BJ (cell line): Measurements from ENCODE around the gene MUC13. TPM values are rescaled to one million over a fixed set of nuclear protein-coding genes. Genes with fewer than 3 reads are reported as not detected.

Experiments used
- CTCF ChIA-PET: fragments of 350-600 bp; formaldehyde crosslinking; extraction: SDS; loops from one replicate; lab custom pipeline; 2021; ENCODE audit warnings: antibody characterized with exemption, inconsistent platforms; lab: Yijun Ruan, JAX
- POLR2A ChIA-PET: fragments of 300-600 bp; sonication (Branson Sonifier 250); formaldehyde crosslinking; extraction: SDS; loops from one replicate; lab custom pipeline; 2021; ENCODE audit warnings: antibody characterized with exemption; lab: Charles Lee
- DNase-seq: peaks from one replicate; pipeline ENCODE4 v3.0.0-alpha.2; 2011; ENCODE audit warnings: low read depth
- H3K27me3 ChIP-seq: 2 replicates; pipeline ENCODE4 v1.6.0; 2011; ENCODE audit warnings: low read length; ENCODE audit not compliant: control insufficient read depth, insufficient read depth
- H3K36me3 ChIP-seq: 2 replicates; pipeline ENCODE4 v1.5.1; 2011; ENCODE audit warnings: low read length; ENCODE audit not compliant: control insufficient read depth, insufficient read depth
- H3K4me3 ChIP-seq: 2 replicates; pipeline ENCODE4 v1.5.1; 2011; ENCODE audit warnings: low read depth, mild to moderate bottlenecking, control low read depth, low read length
- polyA plus RNA-seq: library from polyadenylated mRNA; depleted of rRNA; stranded (reverse); fragments of >200 nt; gene quantifications from 2 replicates; pipeline ENCODE4 v1.2.3, GENCODE V29; 2011
- TF ChIP-seq, protein P1 (sequence below): IDR thresholded peaks from 2 replicates; pipeline ENCODE4 v1.5.1; 2011; ENCODE audit warnings: low read depth, mild to moderate bottlenecking, control low read depth, inconsistent platforms, low read length, moderate library complexity; ENCODE audit not compliant: insufficient read depth

MUC13 gene
- polyA plus RNA-seq, 1 experiment = not detected

GRCh38 chr3:124895756-124896155 is 38.8 kb downstream of the MUC13 start:
- no peak for DNase-seq
- no peaks in the 10 kb centered on the region for H3K36me3 ChIP-seq
- TF ChIP-seq, protein P1, sequence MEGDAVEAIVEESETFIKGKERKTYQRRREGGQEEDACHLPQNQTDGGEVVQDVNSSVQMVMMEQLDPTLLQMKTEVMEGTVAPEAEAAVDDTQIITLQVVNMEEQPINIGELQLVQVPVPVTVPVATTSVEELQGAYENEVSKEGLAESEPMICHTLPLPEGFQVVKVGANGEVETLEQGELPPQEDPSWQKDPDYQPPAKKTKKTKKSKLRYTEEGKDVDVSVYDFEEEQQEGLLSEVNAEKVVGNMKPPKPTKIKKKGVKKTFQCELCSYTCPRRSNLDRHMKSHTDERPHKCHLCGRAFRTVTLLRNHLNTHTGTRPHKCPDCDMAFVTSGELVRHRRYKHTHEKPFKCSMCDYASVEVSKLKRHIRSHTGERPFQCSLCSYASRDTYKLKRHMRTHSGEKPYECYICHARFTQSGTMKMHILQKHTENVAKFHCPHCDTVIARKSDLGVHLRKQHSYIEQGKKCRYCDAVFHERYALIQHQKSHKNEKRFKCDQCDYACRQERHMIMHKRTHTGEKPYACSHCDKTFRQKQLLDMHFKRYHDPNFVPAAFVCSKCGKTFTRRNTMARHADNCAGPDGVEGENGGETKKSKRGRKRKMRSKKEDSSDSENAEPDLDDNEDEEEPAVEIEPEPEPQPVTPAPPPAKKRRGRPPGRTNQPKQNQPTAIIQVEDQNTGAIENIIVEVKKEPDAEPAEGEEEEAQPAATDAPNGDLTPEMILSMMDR = no peak
- POLR2A ChIA-PET = no interaction called here
- CTCF ChIA-PET = interaction anchor here (0.9 to 4.6 kb wide), 3 partner anchors 108 to 690 kb away, joined by 3 to 22 read pairs (median 3); no protein-coding TSS in a partner anchor
- H3K4me3 ChIP-seq = no peak overlapping the region
- H3K27me3 ChIP-seq = no peaks in the 10 kb centered on the region

- ChIA-PET POLR2A (no interaction called here), CTCF (interaction anchor here (0.6 to 4.6 kb wide), 3 partner anchors 17 to 131 kb away, joined by 3 to 22 read pairs (median 3); no protein-coding TSS in a partner anchor)
- DNase-seq = no peak
- Histone ChIP-seq H3K27me3 (no peaks in the 10 kb centered on the region), H3K36me3 (no peaks in the 10 kb centered on the region), H3K4me3 (no peak overlapping the region)
- TF ChIP-seq, protein P1 = no peak
Observed at GRCh38 chr3:124893526-124893925, 41.0 kb downstream of the MUC13 start.

DNA sequence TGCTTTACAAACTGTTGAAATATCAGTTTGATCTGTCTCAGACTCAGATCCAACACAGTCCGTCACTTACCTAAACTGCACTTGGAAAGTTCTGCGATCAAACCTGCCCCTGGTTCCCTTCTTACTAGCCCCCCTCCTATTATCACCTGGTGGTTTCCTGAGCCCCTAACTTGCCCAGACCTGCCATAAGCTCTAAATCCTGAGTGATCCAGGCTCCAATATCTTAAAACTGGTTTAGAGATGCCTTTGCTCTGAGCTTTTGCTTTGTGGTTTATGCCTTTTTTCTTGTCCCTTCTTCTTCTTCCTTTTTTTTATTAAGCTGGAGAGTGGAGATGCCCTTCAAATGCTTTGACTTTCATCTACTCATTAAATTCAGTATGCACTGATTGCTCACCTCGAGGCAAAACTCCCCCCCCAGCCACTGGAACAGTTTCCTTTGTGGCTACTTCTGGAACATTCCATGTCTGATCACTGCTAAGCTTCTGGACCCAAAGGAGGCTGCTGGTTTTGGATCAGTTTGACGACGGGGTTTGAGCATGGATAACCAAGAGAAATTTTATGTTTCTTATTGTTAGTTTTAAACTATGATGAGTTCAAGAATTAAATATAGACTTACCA is 43.9 kb downstream of the MUC13 start:
- TF ChIP-seq, protein P1 = no peak
- no peak for DNase-seq
- Histone ChIP-seq H3K27me3 (no peaks in the 10 kb centered on the region), H3K4me3 (no peak overlapping the region), H3K36me3 (no peaks in the 10 kb centered on the region)
- CTCF ChIA-PET = interaction anchor here (1.3 to 6.7 kb wide), 3 partner anchors 11 to 129 kb away, joined by 4 to 43 read pairs (median 14); no protein-coding TSS in a partner anchor
- POLR2A ChIA-PET = no interaction called here

- CTCF ChIA-PET = interaction anchor here (0.7 to 6.7 kb wide), 4 partner anchors 13 to 324 kb away, joined by 3 to 43 read pairs (median 14); no protein-coding TSS in a partner anchor
- POLR2A ChIA-PET = no interaction called here
Observed at GRCh38 chr3:124888482-124889441, 45.8 kb downstream of the MUC13 start.

More at GRCh38 chr3:124888482-124889441, 45.8 kb downstream of the MUC13 start:
- Histone ChIP-seq H3K36me3 (no peaks in the 10 kb centered on the region), H3K27me3 (no peaks in the 10 kb centered on the region), H3K4me3 (no peak overlapping the region)
- TF ChIP-seq, protein P1 = no peak
- DNase-seq = no peak
